B cell (primary cell): Measurements from ENCODE around the gene SLC6A1.

Experiments used
- CTCF ChIP-seq: fragments of 200-600 bp; IDR thresholded peaks from one replicate; pipeline ENCODE4 v1.8.0; 2022; ENCODE audit warnings: antibody characterized with exemption, mild to moderate bottlenecking
- EZH2 ChIP-seq: IDR thresholded peaks from 2 replicates; pipeline ENCODE4 v1.6.1; 2012; ENCODE audit warnings: borderline replicate concordance, low read depth, mild to moderate bottlenecking, moderate library complexity, low read length; ENCODE audit not compliant: insufficient read depth, poor library complexity, severe bottlenecking

GRCh38 chr3:11005686-11006256 lies 13.2 kb downstream of the SLC6A1 start:
- no peak for TF ChIP-seq CTCF
- TF ChIP-seq EZH2 = no peak
